GM21737 (cell line): ENCODE data around the gene KCNQ5.
"Not testable (repeated sequence)": the region's sequence is repeated elsewhere in the genome, so short reads cannot be mapped to it uniquely, and the experiment has no call there.

ENCODE experiments used
- ATAC-seq: cut with Tn5 transposase; IDR thresholded peaks from one replicate; pipeline ENCODE4 v1.9.1; 2021; ENCODE audit warnings: mild to moderate bottlenecking, moderate library complexity; ENCODE audit not compliant: unreplicated experiment

The KCNQ5 gene

GRCh38 chr6:73227606-73228255, 605.9 kb downstream of the KCNQ5 start:
- no peak for ATAC-seq

- ATAC-seq = no peak
These were observed 610.1 kb downstream of the KCNQ5 start for GRCh38 chr6:73231986-73232391.

- ATAC-seq = no peak
These were observed 611.2 kb downstream of the KCNQ5 start for GRCh38 chr6:73233048-73233447.

GRCh38 chr6:73233971-73234370, 612.1 kb downstream of the KCNQ5 start:
- not testable (repeated sequence) for ATAC-seq

- ATAC-seq = no peak
These were observed 612.9 kb downstream of the KCNQ5 start for GRCh38 chr6:73234733-73235132.

- ATAC-seq = no peak
These were observed 614.4 kb downstream of the KCNQ5 start for GRCh38 chr6:73236144-73236750.

- ATAC-seq = no peak
These were observed 618.9 kb downstream of the KCNQ5 start for GRCh38 chr6:73240730-73241129.

- no peak for ATAC-seq
These were observed 620.1 kb downstream of the KCNQ5 start for GRCh38 chr6:73242001-73242400.
